Osteocyte (in vitro differentiated cells): Measurements from ENCODE around the gene CCDC116. TPM values are rescaled to one million over a fixed set of nuclear protein-coding genes. Genes with fewer than 3 reads are reported as not detected.

Experiments used
- DNase-seq: peaks from one replicate; pipeline ENCODE4 v3.0.0; 2021; ENCODE audit warnings: mixed read lengths; ENCODE audit not compliant: unreplicated experiment; ENCODE audit errors: extremely low spot score
- H3K27ac Mint-ChIP-seq: one replicate; pipeline ENCODE4 v1.8.0; 2021; ENCODE audit warnings: mild to moderate bottlenecking, mixed read lengths; ENCODE audit not compliant: unreplicated experiment
- H3K27me3 Mint-ChIP-seq: one replicate; pipeline ENCODE4 v1.8.0; 2021; ENCODE audit warnings: mixed read lengths; ENCODE audit not compliant: unreplicated experiment
- H3K36me3 Mint-ChIP-seq: one replicate; pipeline ENCODE4 v1.8.0; 2021; ENCODE audit warnings: mixed read lengths; ENCODE audit not compliant: unreplicated experiment
- H3K4me1 Mint-ChIP-seq: one replicate; pipeline ENCODE4 v1.8.0; 2021; ENCODE audit warnings: mixed read lengths; ENCODE audit not compliant: unreplicated experiment
- H3K4me3 Mint-ChIP-seq: one replicate; pipeline ENCODE4 v1.8.0; 2021; ENCODE audit warnings: mild to moderate bottlenecking, moderate library complexity, mixed read lengths; ENCODE audit not compliant: unreplicated experiment
- H3K9me3 Mint-ChIP-seq: one replicate; pipeline ENCODE4 v1.8.0; 2021; ENCODE audit warnings: mixed read lengths; ENCODE audit not compliant: unreplicated experiment
- total RNA-seq: library from RNA; stranded (reverse); gene quantifications from 2 replicates; pipeline ENCODE4 v1.2.1, GENCODE V29; 2021
- TF ChIP-seq, protein P1 (sequence below): fragments of 200-600 bp; sonication (generic); IDR thresholded peaks from 2 replicates; pipeline ENCODE4 v1.5.0; 2021; ENCODE audit warnings: antibody characterized with exemption, mild to moderate bottlenecking, moderate library complexity

The CCDC116 gene
- total RNA-seq, 1 donor from 2014 or later = 0.59 TPM

- TF ChIP-seq, protein P1, sequence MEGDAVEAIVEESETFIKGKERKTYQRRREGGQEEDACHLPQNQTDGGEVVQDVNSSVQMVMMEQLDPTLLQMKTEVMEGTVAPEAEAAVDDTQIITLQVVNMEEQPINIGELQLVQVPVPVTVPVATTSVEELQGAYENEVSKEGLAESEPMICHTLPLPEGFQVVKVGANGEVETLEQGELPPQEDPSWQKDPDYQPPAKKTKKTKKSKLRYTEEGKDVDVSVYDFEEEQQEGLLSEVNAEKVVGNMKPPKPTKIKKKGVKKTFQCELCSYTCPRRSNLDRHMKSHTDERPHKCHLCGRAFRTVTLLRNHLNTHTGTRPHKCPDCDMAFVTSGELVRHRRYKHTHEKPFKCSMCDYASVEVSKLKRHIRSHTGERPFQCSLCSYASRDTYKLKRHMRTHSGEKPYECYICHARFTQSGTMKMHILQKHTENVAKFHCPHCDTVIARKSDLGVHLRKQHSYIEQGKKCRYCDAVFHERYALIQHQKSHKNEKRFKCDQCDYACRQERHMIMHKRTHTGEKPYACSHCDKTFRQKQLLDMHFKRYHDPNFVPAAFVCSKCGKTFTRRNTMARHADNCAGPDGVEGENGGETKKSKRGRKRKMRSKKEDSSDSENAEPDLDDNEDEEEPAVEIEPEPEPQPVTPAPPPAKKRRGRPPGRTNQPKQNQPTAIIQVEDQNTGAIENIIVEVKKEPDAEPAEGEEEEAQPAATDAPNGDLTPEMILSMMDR = no peak
- no peak overlapping the region for H3K4me3 Mint-ChIP-seq
- DNase-seq = no peak
- peaks cover 13% of the 10 kb centered on the region for H3K36me3 Mint-ChIP-seq
- H3K9me3 Mint-ChIP-seq = no peaks in the 10 kb centered on the region
- H3K27ac Mint-ChIP-seq = no peak overlapping the region
- H3K4me1 Mint-ChIP-seq = peaks cover 6% of the 10 kb centered on the region
- no peaks in the 10 kb centered on the region for H3K27me3 Mint-ChIP-seq
Observed at GRCh38 chr22:21681566-21682370, 49.2 kb downstream of the CCDC116 start.

- DNase-seq = no peak
- no peaks in the 10 kb centered on the region for H3K9me3 Mint-ChIP-seq
- no peaks in the 10 kb centered on the region for H3K27me3 Mint-ChIP-seq
- peaks cover 13% of the 10 kb centered on the region for H3K36me3 Mint-ChIP-seq
- no peak overlapping the region for H3K4me3 Mint-ChIP-seq
- TF ChIP-seq, protein P1 = no peak
- no peak overlapping the region for H3K27ac Mint-ChIP-seq
- peaks cover 3% of the 10 kb centered on the region for H3K4me1 Mint-ChIP-seq
Observed at GRCh38 chr22:21682385-21683175, 50.0 kb downstream of the CCDC116 start.

DNA sequence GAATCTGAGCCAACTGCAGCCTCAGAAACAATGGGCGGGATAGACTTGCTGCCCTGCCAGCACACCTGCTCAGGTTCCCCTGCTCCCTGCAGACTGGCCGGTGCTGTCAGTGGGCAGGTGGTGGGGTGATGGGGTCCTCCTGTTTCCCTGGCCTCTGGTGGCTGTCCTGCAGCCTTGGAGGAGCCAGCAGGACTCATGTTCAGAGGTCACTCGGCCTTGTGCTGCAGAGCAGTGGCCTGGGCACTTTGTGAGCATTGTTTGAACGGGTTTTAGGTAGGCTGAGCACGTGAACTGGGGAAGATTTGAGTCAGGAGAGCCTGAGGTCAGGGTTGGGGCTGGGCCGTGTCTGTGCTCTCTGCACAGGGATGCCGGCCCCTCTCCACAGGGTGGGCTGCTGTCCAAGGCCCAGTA, 50.8 kb downstream of the CCDC116 start:
- DNase-seq = no peak
- Mint-ChIP-seq H3K27me3 (no peaks in the 10 kb centered on the region), H3K9me3 (no peaks in the 10 kb centered on the region), H3K36me3 (peaks cover 13% of the 10 kb centered on the region), H3K27ac (no peak overlapping the region), H3K4me1 (no peaks in the 10 kb centered on the region), H3K4me3 (no peak overlapping the region)
- TF ChIP-seq, protein P1 = no peak

GRCh38 chr22:21684492-21685163, 52.1 kb downstream of the CCDC116 start:
- Mint-ChIP-seq H3K4me3 (no peak overlapping the region), H3K4me1 (no peaks in the 10 kb centered on the region), H3K27me3 (no peaks in the 10 kb centered on the region), H3K36me3 (peaks cover 15% of the 10 kb centered on the region), H3K27ac (no peak overlapping the region), H3K9me3 (no peaks in the 10 kb centered on the region)
- DNase-seq = no peak
- TF ChIP-seq, protein P1 = no peak

- H3K27ac Mint-ChIP-seq = no peak overlapping the region
- no peak overlapping the region for H3K4me3 Mint-ChIP-seq
- H3K9me3 Mint-ChIP-seq = no peaks in the 10 kb centered on the region
Observed at GRCh38 chr22:21685164-21685513, 52.6 kb downstream of the CCDC116 start.

More at GRCh38 chr22:21685164-21685513, 52.6 kb downstream of the CCDC116 start:
- no peak for DNase-seq
- TF ChIP-seq, protein P1 = no peak
- Mint-ChIP-seq H3K36me3 (peaks cover 18% of the 10 kb centered on the region), H3K4me1 (no peaks in the 10 kb centered on the region), H3K27me3 (no peaks in the 10 kb centered on the region)
